HG03095 (cell line): ENCODE results near the gene SREK1IP1.
"Not testable (repeated sequence)": the region's sequence is repeated elsewhere in the genome, so short reads cannot be mapped to it uniquely, and the experiment has no call there.

Experiments
- ATAC-seq: cut with Tn5 transposase; IDR thresholded peaks from one replicate; pipeline ENCODE4 v1.9.1; 2021; ENCODE audit warnings: moderate library complexity; ENCODE audit not compliant: unreplicated experiment

Gene SREK1IP1

GRCh38 chr5:64765804-64766504 is 2.5 kb downstream of the SREK1IP1 start:
- ATAC-seq = no peak

GRCh38 chr5:64763948-64764503 is 4.5 kb downstream of the SREK1IP1 start:
- no peak for ATAC-seq

GRCh38 chr5:64759960-64760660 is 8.4 kb downstream of the SREK1IP1 start:
- no peak for ATAC-seq

GRCh38 chr5:64758901-64759300 is 9.6 kb downstream of the SREK1IP1 start:
- no peak for ATAC-seq

GRCh38 chr5:64754066-64754465 is 14.4 kb downstream of the SREK1IP1 start:
- ATAC-seq = no peak

DNA sequence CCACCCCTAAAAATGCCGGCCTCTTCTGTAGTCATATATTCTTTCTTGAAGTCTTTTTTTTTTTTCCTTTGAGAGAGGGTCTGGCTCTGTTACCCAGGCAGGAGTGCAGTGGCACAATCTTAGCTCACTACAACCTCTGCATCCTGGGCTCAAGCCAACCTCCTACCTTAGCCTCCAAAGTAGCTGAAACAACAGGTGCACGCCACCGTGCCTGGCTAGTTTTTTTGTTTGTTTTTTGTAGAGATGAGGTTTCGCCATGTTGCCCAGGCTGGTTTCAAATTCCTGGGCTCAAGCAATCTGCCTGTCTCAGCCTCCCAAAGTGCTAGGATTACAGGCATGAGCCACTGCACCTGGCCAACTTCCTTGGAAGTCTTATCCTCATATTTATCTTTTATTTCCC is 19.1 kb downstream of the SREK1IP1 start:
- no peak for ATAC-seq

DNA sequence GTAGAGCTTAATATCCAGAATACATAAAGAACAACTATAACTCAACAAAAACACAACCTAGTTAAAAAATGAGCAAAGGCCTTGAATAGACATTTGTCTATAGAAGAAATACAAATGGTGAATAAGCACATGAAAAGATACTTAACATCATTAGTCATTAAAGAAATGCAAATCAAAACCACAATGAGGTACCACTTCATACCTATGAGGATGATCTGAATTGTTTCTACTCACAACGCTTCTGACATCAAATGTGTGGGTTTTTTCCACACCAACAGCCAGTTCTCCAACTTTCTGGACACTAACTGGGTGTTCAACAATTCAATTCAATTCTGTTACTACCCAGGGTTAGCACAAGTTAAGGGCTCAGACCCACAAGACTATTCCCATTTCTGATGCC is 22.0 kb downstream of the SREK1IP1 start:
- no peak for ATAC-seq

DNA sequence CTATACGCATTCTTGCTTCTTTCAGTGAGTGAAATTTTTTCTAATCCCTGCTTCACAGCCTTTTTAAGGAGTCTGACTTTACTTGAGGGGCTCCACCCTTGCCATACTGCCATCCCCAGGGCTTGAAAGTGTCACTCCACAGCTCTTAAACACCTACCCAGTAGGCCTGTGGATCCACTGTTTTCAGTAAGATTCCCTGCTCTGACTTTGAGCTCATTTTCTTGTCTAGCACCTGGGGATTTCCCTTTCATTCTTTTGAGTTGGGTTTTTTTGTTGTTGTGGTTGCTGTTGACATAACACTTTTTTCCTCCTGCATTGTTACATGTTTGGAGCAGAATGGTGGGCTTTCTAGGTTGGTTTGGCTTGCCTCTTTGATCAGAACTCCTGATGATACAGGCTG is 23.6 kb downstream of the SREK1IP1 start:
- ATAC-seq = no peak

- ATAC-seq = no peak
Measured at GRCh38 chr5:64742821-64743220, 25.7 kb downstream of the SREK1IP1 start.

GRCh38 chr5:64742411-64742810 is 26.1 kb downstream of the SREK1IP1 start:
- no peak for ATAC-seq

DNA sequence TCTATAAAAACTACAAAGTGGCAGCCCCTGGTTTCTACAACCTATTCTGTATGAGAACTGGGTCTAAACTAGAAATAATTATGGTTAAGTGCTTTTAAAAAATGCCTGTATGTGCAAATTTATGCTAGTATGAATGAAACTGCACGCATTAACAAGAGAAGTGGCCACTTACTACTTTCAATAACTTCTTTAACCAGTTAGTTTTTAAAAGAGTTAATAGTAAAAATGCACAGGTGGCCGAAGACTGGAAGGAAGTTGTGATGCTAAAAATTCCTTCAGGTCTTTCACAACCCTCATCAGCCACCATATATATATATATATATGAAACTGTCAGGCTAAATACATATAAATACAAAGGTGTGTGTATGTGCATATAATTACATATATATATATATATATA is 41.3 kb downstream of the SREK1IP1 start:
- no peak for ATAC-seq

GRCh38 chr5:64722588-64722987 is 45.9 kb downstream of the SREK1IP1 start:
- no peak for ATAC-seq

DNA sequence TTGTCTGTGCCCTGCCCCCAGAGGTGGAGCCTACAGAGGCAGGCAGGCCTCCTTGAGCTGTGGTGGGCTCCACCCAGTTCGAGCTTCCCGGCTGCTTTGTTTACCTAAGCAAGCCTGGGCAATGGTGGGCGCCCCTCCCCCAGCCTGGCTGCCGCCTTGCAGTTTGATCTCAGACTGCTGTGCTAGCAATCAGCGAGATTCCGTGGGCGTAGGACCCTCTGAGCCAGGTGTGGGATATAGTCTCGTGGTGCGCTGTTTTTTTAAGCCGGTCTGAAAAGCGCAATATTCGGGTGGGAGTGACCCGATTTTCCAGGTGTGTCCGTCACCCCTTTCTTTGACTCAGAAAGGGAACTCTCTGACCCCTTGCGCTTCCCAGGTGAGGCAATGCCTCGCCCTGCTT is 54.0 kb downstream of the SREK1IP1 start:
- not testable (repeated sequence) for ATAC-seq

DNA sequence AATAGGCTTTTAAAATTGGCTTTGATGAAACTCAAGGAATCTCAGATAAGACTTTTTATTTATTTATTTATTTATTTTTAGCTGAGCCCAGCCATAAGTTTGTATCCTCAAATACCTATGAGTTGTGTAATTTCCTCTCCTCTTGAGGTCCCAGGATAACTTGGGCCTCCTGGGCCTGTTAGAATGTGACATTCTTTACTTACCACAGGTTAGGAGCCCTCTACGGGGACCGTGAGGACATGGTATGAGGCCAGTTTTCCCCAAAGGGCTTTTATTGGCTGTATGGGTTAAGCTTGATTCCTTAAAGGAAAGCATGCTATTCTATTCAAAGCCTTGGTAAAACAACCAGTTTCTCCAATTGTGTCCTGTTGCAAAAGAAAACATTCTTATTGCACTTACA is 61.3 kb downstream of the SREK1IP1 start:
- ATAC-seq = no peak

DNA sequence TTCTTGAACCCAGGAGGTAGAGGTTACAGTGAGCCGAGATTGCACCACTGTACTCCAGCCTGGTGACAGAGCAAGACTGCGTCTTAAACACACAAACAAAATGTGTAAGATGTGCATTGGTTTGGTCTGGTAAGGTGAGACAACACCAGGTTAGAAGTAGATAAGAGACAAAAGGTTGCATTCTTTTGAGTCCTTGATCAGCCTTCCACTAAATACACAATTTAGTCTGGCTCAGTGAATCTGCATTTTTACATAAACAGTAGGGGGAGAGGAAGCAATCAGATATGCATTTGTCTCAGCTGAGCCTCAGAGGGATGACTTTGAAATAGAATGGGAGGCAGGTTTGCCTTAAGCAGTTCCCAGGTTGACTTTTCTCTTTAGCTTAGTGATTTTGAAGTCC is 62.4 kb downstream of the SREK1IP1 start:
- ATAC-seq = not testable (repeated sequence)

GRCh38 chr5:64700765-64701164 is 67.7 kb downstream of the SREK1IP1 start:
- ATAC-seq = no peak

DNA sequence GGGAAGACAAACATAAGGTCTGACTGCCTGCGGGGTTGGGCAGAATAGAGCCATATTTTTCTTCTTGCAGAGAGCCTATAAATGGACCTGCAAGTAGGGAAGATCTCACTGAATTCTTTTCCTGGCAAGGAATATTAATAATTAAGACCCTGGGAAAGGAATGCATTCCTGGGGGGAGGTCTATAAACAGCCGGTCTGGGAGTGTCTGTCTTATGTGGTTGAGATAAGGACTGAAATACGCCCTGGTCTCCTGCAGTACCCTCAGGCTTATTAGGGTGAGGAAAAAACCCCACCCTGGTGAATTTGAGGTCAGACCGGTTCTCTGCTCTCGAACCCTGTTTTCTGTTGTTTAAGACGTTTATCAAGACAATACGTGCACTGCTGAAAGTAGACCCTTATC is 72.1 kb downstream of the SREK1IP1 start:
- not testable (repeated sequence) for ATAC-seq

GRCh38 chr5:64693636-64694035 is 74.9 kb downstream of the SREK1IP1 start:
- ATAC-seq = no peak

GRCh38 chr5:64691291-64691690 is 77.2 kb downstream of the SREK1IP1 start:
- ATAC-seq = no peak

DNA sequence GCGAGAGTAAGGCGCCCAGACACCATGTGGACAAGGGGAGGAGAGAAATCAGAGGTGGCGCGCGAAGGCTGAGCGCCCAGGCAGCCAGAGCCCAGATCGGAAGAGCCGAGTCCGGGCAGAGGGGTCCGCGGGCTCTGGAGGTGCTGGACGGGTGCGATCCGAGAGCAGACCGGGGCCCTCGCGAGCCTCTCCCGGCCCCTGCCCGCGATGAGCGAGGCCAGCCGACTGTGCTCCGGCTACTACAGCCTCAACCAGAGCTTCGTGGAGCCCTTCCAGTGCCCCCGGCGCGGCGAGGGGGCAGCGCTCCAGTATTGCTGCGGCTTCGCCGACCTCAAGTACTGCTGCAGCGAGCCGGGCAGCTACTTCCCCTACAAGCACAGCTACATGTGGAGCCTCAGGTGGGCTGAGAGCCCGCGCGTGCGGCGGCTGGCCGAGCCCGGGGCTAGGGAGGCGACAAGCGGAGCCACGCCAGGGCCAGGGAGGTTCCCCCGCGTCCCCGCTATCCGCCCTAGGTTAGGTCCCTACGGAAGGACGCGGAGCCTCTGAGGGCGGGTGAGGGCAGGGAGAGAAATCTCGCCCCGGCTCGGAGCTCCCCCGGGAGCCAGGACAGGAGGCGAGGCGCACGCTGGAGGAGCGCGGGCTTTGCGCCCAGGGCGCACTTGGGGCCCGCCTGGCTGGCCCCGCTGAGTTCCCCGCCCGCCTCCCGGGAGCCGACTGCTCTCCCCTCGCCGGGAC is 77.9 kb downstream of the SREK1IP1 start, which contains the start of gene SHISAL2B:
Gene SHISAL2B, plus strand, starts transcription at position 87 of the 735 bp plus-strand sequence. Its CDS starts 121 bp downstream, at position 208.
- ATAC-seq = no peak

DNA sequence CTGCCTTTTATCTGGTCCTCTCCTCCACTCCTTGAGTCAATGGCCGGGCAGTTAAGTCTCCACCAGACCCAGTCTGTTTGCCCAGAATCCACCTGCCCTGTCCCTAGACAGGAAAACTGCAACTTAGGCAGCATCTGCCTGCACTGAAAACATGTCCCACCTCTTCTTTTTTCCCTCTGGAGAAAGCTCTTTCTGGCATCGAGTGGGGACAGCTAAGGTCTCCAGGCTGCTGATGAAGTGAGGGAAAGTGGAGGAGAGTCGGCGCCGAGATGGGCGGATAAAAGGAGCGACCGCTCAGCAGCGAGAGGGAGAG is 78.4 kb downstream of the SREK1IP1 start:
- ATAC-seq = no peak

DNA sequence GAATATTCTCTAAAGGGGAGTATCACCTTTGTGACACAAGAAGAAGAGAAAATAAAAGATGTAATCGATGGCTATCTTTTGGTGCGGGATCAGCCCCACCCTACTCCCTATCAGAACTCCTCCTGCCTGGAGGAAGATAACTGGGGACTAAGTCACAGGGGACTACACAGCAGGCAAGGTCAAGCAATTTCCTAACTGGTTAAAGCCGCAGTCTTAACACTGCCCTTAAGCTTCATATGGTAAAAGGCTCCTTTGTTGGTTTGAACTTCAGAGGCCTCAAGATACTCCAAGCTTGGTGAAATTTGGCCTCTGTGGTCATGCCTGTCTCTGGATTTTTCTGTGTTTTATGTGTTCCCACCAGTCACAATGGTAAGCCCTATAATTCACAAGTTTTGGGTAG is 79.5 kb downstream of the SREK1IP1 start:
- ATAC-seq = no peak
